Natural killer cell (primary cell): ENCODE results near the gene CACNA2D2. TPM values are rescaled to one million over a fixed set of nuclear protein-coding genes. Genes with fewer than 3 reads are reported as not detected.

Experiments used
- ATAC-seq, 3 donors: fragments of 150-1000 bp in 2 of 3; fragments of 200-7000 bp in 1 of 3; cut with Tn5 transposase; 1 replicate in 1 of 3; 2 replicates in 2 of 3; pipeline ENCODE4 v1.10.0; 2021; ENCODE audit warnings: mild to moderate bottlenecking in 2 of 3, moderate library complexity in 2 of 3
- DNase-seq, 2 donors: peaks; one replicate each; pipeline versions ENCODE4 v3.0.0 to v3.0.0-alpha.2; 2013 to 2021; ENCODE audit warnings: mixed read lengths in 1 of 2
- H3K27ac ChIP-seq: one replicate; pipeline ENCODE4 v1.5.1; 2013; ENCODE audit warnings: mild to moderate bottlenecking, low read length
- H3K27me3 ChIP-seq: one replicate; pipeline ENCODE4 v1.6.1; 2013; ENCODE audit warnings: low read length; ENCODE audit not compliant: control insufficient read depth, insufficient read depth
- H3K36me3 ChIP-seq: one replicate; pipeline ENCODE4 v1.6.1; 2013; ENCODE audit warnings: low read length; ENCODE audit not compliant: control insufficient read depth, insufficient read depth
- H3K4me1 ChIP-seq: one replicate; pipeline ENCODE4 v1.6.1; 2013; ENCODE audit warnings: low read length; ENCODE audit not compliant: control insufficient read depth, insufficient read depth
- H3K4me3 ChIP-seq: one replicate; pipeline ENCODE4 v1.5.1; 2013; ENCODE audit warnings: low read length
- H3K9me3 ChIP-seq: one replicate; pipeline ENCODE4 v1.6.1; 2013; ENCODE audit warnings: low read length; ENCODE audit not compliant: control insufficient read depth, insufficient read depth
- H3K27ac Mint-ChIP-seq, 2 donors: one replicate each; pipeline ENCODE4 v1.8.0; 2022; ENCODE audit warnings: mild to moderate bottlenecking in 2 of 2, mixed read lengths in 2 of 2, moderate library complexity in 1 of 2
- H3K27me3 Mint-ChIP-seq, 2 donors: one replicate each; pipeline ENCODE4 v1.8.0; 2022; ENCODE audit warnings: low read depth in 2 of 2, mixed read lengths in 2 of 2
- H3K36me3 Mint-ChIP-seq: one replicate; pipeline ENCODE4 v1.8.0; 2022; ENCODE audit warnings: mixed read lengths
- H3K4me1 Mint-ChIP-seq, 2 donors: one replicate each; pipeline ENCODE4 v1.8.0; 2022; ENCODE audit warnings: mixed read lengths in 2 of 2
- H3K4me3 Mint-ChIP-seq: one replicate; pipeline ENCODE4 v1.8.0; 2022; ENCODE audit warnings: mild to moderate bottlenecking, moderate library complexity, mixed read lengths
- H3K9me3 Mint-ChIP-seq, 2 donors: one replicate each; pipeline ENCODE4 v1.8.0; 2022; ENCODE audit warnings: mixed read lengths in 2 of 2
- CTCF ChIP-seq: fragments of 200-600 bp; IDR thresholded peaks from one replicate; pipeline ENCODE4 v1.8.0; 2022; ENCODE audit warnings: antibody characterized with exemption
- WGBS: methylation state at CpG from one replicate; pipeline ENCODE4 v1.1.7; 2013; ENCODE audit warnings: missing lambda C conversion rate; ENCODE audit not compliant: insufficient coverage; 5-methylcytosine and 5-hydroxymethylcytosine counted together
- intact Hi-C: fragments of 100-400 bp; cut with micrococcal nuclease; formaldehyde crosslinking; loops from one replicate; pipeline ENCODE4 v1.14.2; 2022
- total RNA-seq, 4 donors: library from RNA; stranded (reverse); fragments of 120-200 nt in 1 of 4; gene quantifications; one replicate each; pipeline versions ENCODE4 v1.2.3 to v1.2.4, GENCODE V29; 2013 to 2022

CACNA2D2 gene
- total RNA-seq, 3 donors from 2014 or later (not counting 1 experiment from before 2014, with no cell fraction given): 36.5 to 56.4 (median 43.8) TPM

GRCh38 chr3:50323614-50324199 lies 179.7 kb downstream of the CACNA2D2 start:
- Histone ChIP-seq H3K4me1 (peaks cover 59% of the 10 kb centered on the region), H3K27ac (no peak overlapping the region)
- peaks cover 18 to 54% of the 10 kb centered on the region in 2 donors for H3K4me1 Mint-ChIP-seq

DNA sequence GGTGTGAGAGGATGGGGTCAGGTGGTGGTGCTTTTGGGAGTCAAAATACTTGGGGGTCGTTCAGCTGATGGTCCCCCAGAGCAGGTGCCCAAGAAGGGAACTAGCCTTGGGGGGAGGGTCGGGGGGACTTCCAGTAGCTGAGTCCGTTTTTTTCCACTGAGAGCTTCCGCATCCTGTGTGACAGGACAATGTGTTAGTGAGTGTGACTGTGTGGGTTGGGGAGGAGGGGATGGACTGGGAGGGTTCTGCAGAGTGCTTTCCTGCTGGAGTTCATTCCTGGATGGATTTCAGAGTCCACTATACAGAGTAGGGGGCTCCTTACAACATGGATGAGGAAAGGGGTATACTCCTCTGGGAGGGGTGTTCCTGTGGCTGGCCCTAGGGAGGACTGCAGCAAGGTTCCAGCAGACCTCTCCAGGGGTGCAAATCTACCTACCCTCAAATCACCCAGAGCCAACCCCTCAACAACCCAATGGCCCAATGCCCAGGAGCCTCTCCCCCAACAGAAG lies 180.3 kb downstream of the CACNA2D2 start:
- no peak for TF ChIP-seq CTCF

More at GRCh38 chr3:50323614-50324199, 179.7 kb downstream of the CACNA2D2 start:
- Mint-ChIP-seq H3K36me3 (no peaks in the 10 kb centered on the region), H3K4me3 (no peak overlapping the region), H3K27me3 (no peaks in the 10 kb centered on the region), H3K9me3 (no peaks in the 10 kb centered on the region), H3K27ac (peak overlapping the region; percentile 50 to 64)
- intact Hi-C loops: no loop called here
- DNase-seq (no peak), ATAC-seq (no peak)
- 61% methylated on average over 5 of the region's 5 CpGs for WGBS
- no peaks in the 10 kb centered on the region for H3K27me3 ChIP-seq
- peaks cover 8% of the 10 kb centered on the region for H3K36me3 ChIP-seq
- no peak overlapping the region for H3K4me3 ChIP-seq
- no peaks in the 10 kb centered on the region for H3K9me3 ChIP-seq
- TF ChIP-seq CTCF: no peak

DNA sequence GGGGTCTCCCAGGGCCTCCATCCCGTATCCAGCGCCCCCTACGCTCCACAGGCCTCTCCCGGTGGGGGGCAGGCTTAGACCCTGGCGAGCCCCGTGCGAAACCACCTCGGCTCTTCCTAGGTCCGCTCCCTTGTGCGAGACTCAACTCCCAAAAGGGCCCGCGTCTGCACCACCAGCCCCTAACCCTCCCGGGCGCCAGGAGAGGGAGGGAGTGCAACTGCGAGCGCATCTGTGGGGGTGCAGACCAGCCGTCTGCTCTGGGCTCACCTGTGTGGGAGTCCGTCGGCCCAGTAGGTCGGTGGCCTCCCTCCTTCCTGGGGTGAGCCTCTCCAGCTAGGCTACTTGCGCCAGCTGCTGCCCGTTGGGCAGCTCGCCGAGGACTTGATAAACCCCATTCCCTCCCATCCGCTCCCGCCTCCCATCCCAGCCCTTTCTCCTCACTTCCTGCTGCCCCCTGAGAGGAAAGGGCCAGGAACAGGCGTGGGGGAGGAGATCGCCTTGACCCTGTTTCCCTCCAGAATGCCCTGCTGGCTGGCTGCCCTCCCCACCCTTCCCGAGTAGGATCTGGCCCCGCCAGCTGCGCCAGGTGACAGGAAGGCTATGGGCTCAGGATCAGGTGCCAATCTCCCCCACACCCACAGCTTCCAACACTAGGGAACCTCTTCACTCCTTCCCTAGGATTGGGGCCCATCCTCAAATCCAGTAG lies 180.9 kb downstream of the CACNA2D2 start, which contains the start of gene HYAL2:
HYAL2 (minus strand) TSS at position 360 of the 706 bp plus-strand sequence. CDS start 2,256 bp downstream, outside the sequence.
- Mint-ChIP-seq H3K27ac (peak within 1 kb of the TSS; percentile 74 to 87), H3K4me1 (peaks cover 12 to 49% of the 10 kb centered on the region in 2 donors), H3K9me3 (no peaks in the 10 kb centered on the region), H3K27me3 (no peaks in the 10 kb centered on the region), H3K36me3 (no peaks in the 10 kb centered on the region), H3K4me3 (peak within 1 kb of the TSS; percentile 85)
- peak within 1 kb of the TSS; percentile 66 for H3K4me3 ChIP-seq
- H3K27me3 ChIP-seq: no peaks in the 10 kb centered on the region
- H3K4me1 ChIP-seq: peaks cover 61% of the 10 kb centered on the region
- TF ChIP-seq CTCF: no peak
- DNase-seq (no peak), ATAC-seq (no peak)
- WGBS: 81% methylated on average over 31 of the region's 31 CpGs
- H3K27ac ChIP-seq: peak within 1 kb of the TSS; percentile 91
- peaks cover 8% of the 10 kb centered on the region for H3K36me3 ChIP-seq
- intact Hi-C loops: no loop called here
- H3K9me3 ChIP-seq: no peaks in the 10 kb centered on the region

More for the DNA sequence above, 180.3 kb downstream of the CACNA2D2 start:
- peaks cover 59% of the 10 kb centered on the region for H3K4me1 ChIP-seq
- H3K4me1 Mint-ChIP-seq: peaks cover 17 to 55% of the 10 kb centered on the region in 2 donors
- ATAC-seq: no peak
- H3K27ac Mint-ChIP-seq: peak overlapping the region; percentile 50 to 64
- H3K9me3 ChIP-seq: no peaks in the 10 kb centered on the region
- no peak for DNase-seq
- H3K36me3 Mint-ChIP-seq: no peaks in the 10 kb centered on the region
- peaks cover 8% of the 10 kb centered on the region for H3K36me3 ChIP-seq
- no peaks in the 10 kb centered on the region for H3K27me3 Mint-ChIP-seq
- H3K4me3 ChIP-seq: no peak overlapping the region
- H3K4me3 Mint-ChIP-seq: peak overlapping the region; percentile 28
- H3K27me3 ChIP-seq: no peaks in the 10 kb centered on the region
- intact Hi-C loops: no loop called here
- no peak overlapping the region for H3K27ac ChIP-seq
- 59% methylated on average over 4 of the region's 4 CpGs for WGBS
- no peaks in the 10 kb centered on the region for H3K9me3 Mint-ChIP-seq
